ENCODE measurements around the gene ITSN1. TPM values are rescaled to one million over a fixed set of nuclear protein-coding genes. Genes with fewer than 3 reads are reported as not detected.

ITSN1 gene
- total RNA-seq, 1 donor from 2014 or later: 116 TPM

DNA sequence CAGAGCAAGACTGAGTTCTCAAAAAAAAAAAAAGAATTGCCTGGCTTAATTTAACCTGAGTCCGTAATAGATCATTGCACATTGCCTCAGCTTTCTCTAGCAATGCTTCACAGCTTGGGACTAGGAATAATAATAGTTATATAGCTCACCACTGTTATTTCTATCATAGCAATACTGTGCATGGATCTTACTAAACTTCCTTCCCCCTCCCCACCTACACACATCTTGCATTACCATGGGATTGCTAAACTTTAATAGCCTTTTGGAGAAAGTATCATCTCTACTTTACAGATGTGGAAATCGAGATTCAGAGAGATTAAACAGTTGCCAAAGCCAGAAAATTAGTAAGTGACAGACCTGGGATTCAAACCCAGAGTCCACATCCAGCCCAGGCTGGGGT, 173.9 kb downstream of the ITSN1 start:
- H3K4me3 Mint-ChIP-seq (ENCODE audit: low read depth): no peak overlapping the region
- DNase-seq (ENCODE audit: low spot score, unreplicated experiment): no peak
- no peaks in the 10 kb centered on the region for H3K27me3 Mint-ChIP-seq
- TF ChIP-seq, protein P1, sequence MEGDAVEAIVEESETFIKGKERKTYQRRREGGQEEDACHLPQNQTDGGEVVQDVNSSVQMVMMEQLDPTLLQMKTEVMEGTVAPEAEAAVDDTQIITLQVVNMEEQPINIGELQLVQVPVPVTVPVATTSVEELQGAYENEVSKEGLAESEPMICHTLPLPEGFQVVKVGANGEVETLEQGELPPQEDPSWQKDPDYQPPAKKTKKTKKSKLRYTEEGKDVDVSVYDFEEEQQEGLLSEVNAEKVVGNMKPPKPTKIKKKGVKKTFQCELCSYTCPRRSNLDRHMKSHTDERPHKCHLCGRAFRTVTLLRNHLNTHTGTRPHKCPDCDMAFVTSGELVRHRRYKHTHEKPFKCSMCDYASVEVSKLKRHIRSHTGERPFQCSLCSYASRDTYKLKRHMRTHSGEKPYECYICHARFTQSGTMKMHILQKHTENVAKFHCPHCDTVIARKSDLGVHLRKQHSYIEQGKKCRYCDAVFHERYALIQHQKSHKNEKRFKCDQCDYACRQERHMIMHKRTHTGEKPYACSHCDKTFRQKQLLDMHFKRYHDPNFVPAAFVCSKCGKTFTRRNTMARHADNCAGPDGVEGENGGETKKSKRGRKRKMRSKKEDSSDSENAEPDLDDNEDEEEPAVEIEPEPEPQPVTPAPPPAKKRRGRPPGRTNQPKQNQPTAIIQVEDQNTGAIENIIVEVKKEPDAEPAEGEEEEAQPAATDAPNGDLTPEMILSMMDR (IDR thresholded peaks at IDR 0.05; ENCODE audit: unreplicated experiment): no peak
- H3K9me3 Mint-ChIP-seq (ENCODE audit: low read depth): no peaks in the 10 kb centered on the region
- H3K4me1 Mint-ChIP-seq (ENCODE audit: low read depth): peaks cover 9% of the 10 kb centered on the region
- H3K27ac Mint-ChIP-seq: no peak overlapping the region
- peaks cover 29% of the 10 kb centered on the region for H3K36me3 Mint-ChIP-seq (ENCODE audit: insufficient read depth)

- no peak overlapping the region for H3K27ac Mint-ChIP-seq
- H3K9me3 Mint-ChIP-seq (ENCODE audit: low read depth): no peaks in the 10 kb centered on the region
- DNase-seq (ENCODE audit: low spot score, unreplicated experiment): no peak
- H3K27me3 Mint-ChIP-seq: no peaks in the 10 kb centered on the region
- H3K4me3 Mint-ChIP-seq (ENCODE audit: low read depth): no peak overlapping the region
- H3K4me1 Mint-ChIP-seq (ENCODE audit: low read depth): peaks cover 17% of the 10 kb centered on the region
- peaks cover 29% of the 10 kb centered on the region for H3K36me3 Mint-ChIP-seq (ENCODE audit: insufficient read depth)
- TF ChIP-seq, protein P1 (IDR thresholded peaks at IDR 0.05; ENCODE audit: unreplicated experiment): no peak
Measured at GRCh38 chr21:33817138-33817537, 174.8 kb downstream of the ITSN1 start.

DNA sequence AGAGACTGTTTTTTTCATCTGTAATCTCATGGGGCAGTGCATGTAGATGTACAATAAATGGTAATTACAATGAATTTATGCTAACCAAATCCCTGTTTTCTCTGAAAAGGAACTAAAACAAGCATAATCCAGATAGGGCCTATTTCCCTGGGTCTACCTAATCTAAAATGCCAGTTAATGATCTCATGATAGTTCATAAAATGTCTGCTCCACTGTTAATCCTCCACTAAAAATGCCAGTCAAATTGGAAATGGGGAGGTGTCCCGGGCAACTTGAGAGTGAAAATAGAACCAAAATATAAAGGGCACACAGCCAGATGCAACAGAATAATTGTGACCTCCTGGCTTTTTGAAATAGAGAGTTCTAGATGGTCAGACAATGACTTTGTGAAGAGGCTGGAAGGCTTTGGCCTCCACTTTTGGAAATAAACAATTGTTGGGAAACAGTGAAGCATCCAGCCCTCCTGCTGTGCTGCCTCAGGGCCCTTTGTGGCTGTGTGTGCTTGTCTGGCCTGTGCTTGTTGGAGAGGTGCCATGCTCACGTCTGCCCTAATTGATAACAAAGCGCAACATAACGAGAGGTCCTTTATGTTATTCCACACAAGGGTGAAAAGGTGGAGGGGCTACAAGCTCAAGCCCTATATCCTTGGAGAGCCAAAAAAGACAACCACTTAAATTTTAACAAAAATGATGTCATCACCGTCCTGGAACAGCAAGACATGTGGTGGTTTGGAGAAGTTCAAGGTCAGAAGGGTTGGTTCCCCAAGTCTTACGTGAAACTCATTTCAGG, 175.6 kb downstream of the ITSN1 start:
- Mint-ChIP-seq H3K36me3 (ENCODE audit: insufficient read depth) (peaks cover 29% of the 10 kb centered on the region), H3K27ac (no peak overlapping the region), H3K27me3 (no peaks in the 10 kb centered on the region), H3K9me3 (ENCODE audit: low read depth) (no peaks in the 10 kb centered on the region), H3K4me1 (ENCODE audit: low read depth) (peaks cover 21% of the 10 kb centered on the region), H3K4me3 (ENCODE audit: low read depth) (no peak overlapping the region)
- no peak for DNase-seq (ENCODE audit: low spot score, unreplicated experiment)
- TF ChIP-seq, protein P1 (IDR thresholded peaks at IDR 0.05; ENCODE audit: unreplicated experiment): no peak

DNA sequence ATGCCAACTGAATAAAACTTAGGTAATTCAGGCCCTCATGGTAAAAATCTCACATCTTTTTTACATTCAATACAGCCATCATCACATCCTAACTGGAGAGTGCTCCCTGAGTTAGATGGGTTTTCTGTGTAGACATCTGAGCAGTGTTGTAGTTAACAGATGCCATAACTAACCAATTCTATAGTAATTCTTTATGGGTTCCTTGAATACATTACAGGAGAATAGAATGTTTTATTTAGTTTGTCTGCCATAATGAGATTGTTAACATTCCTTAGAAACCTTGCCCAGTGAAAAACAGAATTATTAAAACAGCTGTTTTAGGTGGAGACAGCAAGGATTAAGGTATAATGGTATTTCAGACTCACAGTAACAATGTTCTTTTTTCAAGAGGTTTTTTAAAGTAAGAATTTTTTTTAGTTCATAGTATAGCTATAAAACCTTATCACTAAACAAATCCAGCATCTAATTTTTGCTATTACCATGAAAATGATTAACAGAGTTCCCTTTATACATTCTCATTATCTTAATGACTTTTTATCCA, 178.0 kb downstream of the ITSN1 start:
- Mint-ChIP-seq H3K27me3 (no peaks in the 10 kb centered on the region), H3K4me3 (ENCODE audit: low read depth) (no peak overlapping the region), H3K4me1 (ENCODE audit: low read depth) (peaks cover 21% of the 10 kb centered on the region), H3K9me3 (ENCODE audit: low read depth) (no peaks in the 10 kb centered on the region), H3K36me3 (ENCODE audit: insufficient read depth) (peaks cover 26% of the 10 kb centered on the region), H3K27ac (no peak overlapping the region)
- TF ChIP-seq, protein P1 (IDR thresholded peaks at IDR 0.05; ENCODE audit: unreplicated experiment): no peak
- DNase-seq (ENCODE audit: low spot score, unreplicated experiment): no peak

- H3K9me3 Mint-ChIP-seq (ENCODE audit: low read depth): no peaks in the 10 kb centered on the region
- H3K4me1 Mint-ChIP-seq (ENCODE audit: low read depth): peaks cover 21% of the 10 kb centered on the region
- H3K36me3 Mint-ChIP-seq (ENCODE audit: insufficient read depth): peaks cover 26% of the 10 kb centered on the region
- H3K4me3 Mint-ChIP-seq (ENCODE audit: low read depth): no peak overlapping the region
- H3K27me3 Mint-ChIP-seq: no peaks in the 10 kb centered on the region
- TF ChIP-seq, protein P1 (IDR thresholded peaks at IDR 0.05; ENCODE audit: unreplicated experiment): no peak
- DNase-seq (ENCODE audit: low spot score, unreplicated experiment): no peak
- peak overlapping the region; percentile 86 for H3K27ac Mint-ChIP-seq
Measured at GRCh38 chr21:33820798-33821197, 178.5 kb downstream of the ITSN1 start.
